H1 (cell line): ENCODE measurements around the gene UBN1. TPM values are rescaled to one million over a fixed set of nuclear protein-coding genes. Genes with fewer than 3 reads are reported as not detected.

ENCODE experiments used
- CTCF ChIA-PET: fragments of 300-600 bp; sonication (Branson Sonifier 250); formaldehyde crosslinking; loops from one replicate; lab custom pipeline; 2021; ENCODE audit not compliant: partially characterized antibody; lab: Charles Lee
- POLR2A ChIA-PET: fragments of 300-600 bp; sonication (Branson Sonifier 250); formaldehyde crosslinking; loops from one replicate; lab custom pipeline; 2021; ENCODE audit warnings: inconsistent platforms; ENCODE audit not compliant: partially characterized antibody; lab: Charles Lee
- DNase-seq, 2 experiments: peaks; one replicate each; pipeline versions ENCODE4 v3.0.0 to v3.0.0-alpha.2; 2010 to 2022; ENCODE audit warnings: low spot score in 2 of 2, low read depth in 1 of 2, mixed read lengths in 1 of 2
- FAIRE-seq: peaks from 2 replicates; lab custom pipeline; 2011; peaks lifted over from hg19 to GRCh38; lab: Jason Lieb, UNC
- H2AFZ ChIP-seq: 2 replicates; pipeline ENCODE4 v1.8.1; 2012; ENCODE audit warnings: low read length, inconsistent platforms
- H2AK5ac ChIP-seq: 2 replicates; pipeline ENCODE4 v1.6.1; 2013; ENCODE audit warnings: low read depth, low read length
- H2BK120ac ChIP-seq: replicated peaks from 2 replicates; pipeline ENCODE3; 2013; ENCODE audit warnings: low read depth, low read length, inconsistent platforms
- H2BK12ac ChIP-seq: 2 replicates; pipeline ENCODE4 v1.6.1; 2013; ENCODE audit warnings: low read depth, low read length
- H2BK15ac ChIP-seq: 2 replicates; pipeline ENCODE4 v1.6.1; 2013; ENCODE audit warnings: low read length
- H2BK20ac ChIP-seq: 2 replicates; pipeline ENCODE4 v1.6.1; 2013; ENCODE audit warnings: low read length
- H2BK5ac ChIP-seq: 2 replicates; pipeline ENCODE4 v1.6.1; 2013; ENCODE audit warnings: low read depth, low read length
- H3K14ac ChIP-seq: 2 replicates; pipeline ENCODE4 v1.6.1; 2013; ENCODE audit warnings: inconsistent platforms; ENCODE audit not compliant: insufficient read length
- H3K18ac ChIP-seq: 2 replicates; pipeline ENCODE4 v1.6.1; 2013; ENCODE audit warnings: low read length; ENCODE audit errors: extremely low read depth
- H3K23ac ChIP-seq: 2 replicates; pipeline ENCODE4 v1.6.1; 2013; ENCODE audit warnings: inconsistent platforms; ENCODE audit not compliant: insufficient read length
- H3K23me2 ChIP-seq: 2 replicates; pipeline ENCODE4 v1.6.1; 2013; ENCODE audit warnings: low read depth, low read length
- H3K27ac ChIP-seq: 2 replicates; pipeline ENCODE4 v1.6.1; 2011; ENCODE audit warnings: low read depth, low read length, inconsistent platforms
- H3K27me3 ChIP-seq, 4 experiments: replicated peaks in 1 of 4; 1 replicate in 1 of 4; 2 replicates in 3 of 4; pipeline versions ENCODE4 v1.6.1 to v1.8.1; 2011 to 2013; ENCODE audit warnings: low read length in 3 of 4, mild to moderate bottlenecking in 3 of 4, inconsistent platforms in 2 of 4, mixed read lengths in 2 of 4, moderate library complexity in 1 of 4; ENCODE audit not compliant: control insufficient read depth in 3 of 4, insufficient read depth in 3 of 4; ENCODE audit errors: extremely low read depth in 1 of 4
- H3K36me3 ChIP-seq, 4 experiments: 2 replicates each; pipeline versions ENCODE4 v1.6.1 to v1.8.1; 2011 to 2013; ENCODE audit warnings: mild to moderate bottlenecking in 4 of 4, low read length in 3 of 4, moderate library complexity in 2 of 4, control low read depth in 1 of 4, inconsistent platforms in 1 of 4; ENCODE audit not compliant: insufficient read depth in 4 of 4, control insufficient read depth in 2 of 4
- H3K4ac ChIP-seq: replicated peaks from 2 replicates; pipeline ENCODE3; 2013; ENCODE audit warnings: low read length, low read depth, mixed read lengths, inconsistent platforms; ENCODE audit not compliant: insufficient read length
- H3K4me1 ChIP-seq, 4 experiments: replicated peaks in 1 of 4; 1 replicate in 1 of 4; 2 replicates in 3 of 4; pipeline versions ENCODE4 v1.6.1 to v1.8.1; 2011 to 2013; ENCODE audit warnings: low read length in 3 of 4, inconsistent platforms in 2 of 4, mixed read lengths in 1 of 4; ENCODE audit not compliant: insufficient read depth in 4 of 4, control insufficient read depth in 3 of 4
- H3K4me2 ChIP-seq, 2 experiments: 2 replicates each; pipeline versions ENCODE4 v1.6.1 to v1.8.1; 2011 to 2013; ENCODE audit warnings: low read depth in 2 of 2, low read length in 2 of 2, control low read depth in 1 of 2, inconsistent platforms in 1 of 2, mild to moderate bottlenecking in 1 of 2; ENCODE audit not compliant: insufficient read depth in 1 of 2
- H3K4me3 ChIP-seq, 4 experiments: fragments of 200-600, 300-600 bp in 1 of 4; sonication (generic), shearing (Covaris generic), sonication (Bioruptor Twin) in 1 of 4; 2 replicates each; pipeline versions ENCODE4 v1.5.1 to v1.8.1; 2011 to 2016; ENCODE audit warnings: low read length in 4 of 4, low read depth in 3 of 4, control low read depth in 2 of 4, inconsistent platforms in 2 of 4, mild to moderate bottlenecking in 2 of 4, mixed read lengths in 1 of 4, moderate library complexity in 1 of 4; ENCODE audit not compliant: insufficient read depth in 2 of 4; ENCODE audit errors: extremely low read depth in 1 of 4
- H3K56ac ChIP-seq: replicated peaks from 2 replicates; pipeline ENCODE3; 2013; ENCODE audit warnings: low read depth, mild to moderate bottlenecking, mixed read lengths, low read length, inconsistent platforms; ENCODE audit not compliant: insufficient read length
- H3K79me1 ChIP-seq: 2 replicates; pipeline ENCODE4 v1.6.1; 2013; ENCODE audit warnings: low read depth, low read length, control low read depth
- H3K79me2 ChIP-seq, 2 experiments: 2 replicates each; pipeline versions ENCODE4 v1.6.1 to v1.8.1; 2012 to 2013; ENCODE audit warnings: low read length in 2 of 2, mild to moderate bottlenecking in 2 of 2, inconsistent platforms in 1 of 2; ENCODE audit not compliant: insufficient read depth in 2 of 2, control insufficient read depth in 1 of 2
- H3K9ac ChIP-seq, 4 experiments: replicated peaks in 1 of 4; 1 replicate in 1 of 4; 2 replicates in 3 of 4; pipeline versions ENCODE4 v1.6.1 to v1.8.1; 2011 to 2013; ENCODE audit warnings: low read depth in 3 of 4, low read length in 3 of 4, control low read depth in 2 of 4, mild to moderate bottlenecking in 2 of 4, moderate library complexity in 2 of 4, inconsistent platforms in 1 of 4; ENCODE audit errors: extremely low read depth in 1 of 4
- H3K9me3 ChIP-seq, 2 experiments: 2 replicates each; pipeline versions ENCODE4 v1.6.1 to v1.8.1; 2012 to 2013; ENCODE audit warnings: mild to moderate bottlenecking in 2 of 2, moderate library complexity in 2 of 2, control low read depth in 1 of 2, inconsistent platforms in 1 of 2, low read depth in 1 of 2, low read length in 1 of 2, mixed read lengths in 1 of 2; ENCODE audit not compliant: insufficient read depth in 2 of 2
- H4K20me1 ChIP-seq, 2 experiments: replicated peaks in 1 of 2; 2 replicates each; pipeline versions ENCODE3 to v1.8.1; 2011 to 2013; ENCODE audit warnings: inconsistent platforms in 2 of 2, low read length in 2 of 2, mild to moderate bottlenecking in 1 of 2; ENCODE audit not compliant: insufficient read depth in 2 of 2, control insufficient read depth in 1 of 2
- H4K5ac ChIP-seq: 2 replicates; pipeline ENCODE4 v1.6.1; 2013; ENCODE audit warnings: low read length, low read depth, mixed read lengths, inconsistent platforms; ENCODE audit not compliant: insufficient read length
- H4K8ac ChIP-seq: 2 replicates; pipeline ENCODE4 v1.8.0; 2013; ENCODE audit warnings: mild to moderate bottlenecking, moderate library complexity, low read length, inconsistent platforms; ENCODE audit not compliant: insufficient read depth; ENCODE audit errors: extremely low read depth
- H4K91ac ChIP-seq: replicated peaks from 2 replicates; pipeline ENCODE3; 2013; ENCODE audit warnings: low read length, mixed read lengths, inconsistent platforms; ENCODE audit not compliant: insufficient read length
- CBX5 ChIP-seq: fragments of 300-800, 300-1000 bp; sonication (generic); IDR thresholded peaks from 2 replicates; pipeline ENCODE4 v1.7.1; 2016; ENCODE audit warnings: antibody characterized with exemption, low read length, low read depth
- CEBPB ChIP-seq: IDR thresholded peaks from 2 replicates; pipeline ENCODE4 v1.6.1; 2012; ENCODE audit warnings: low read depth, low read length
- CHD2 ChIP-seq: IDR thresholded peaks from 2 replicates; pipeline ENCODE4 v1.6.1; 2012; ENCODE audit warnings: low read length, improper control_type of control experiment
- EGR1 ChIP-seq: IDR thresholded peaks from 2 replicates; pipeline ENCODE4 v1.6.1; 2011; ENCODE audit warnings: low read depth, low read length, borderline replicate concordance
- GTF2F1 ChIP-seq: IDR thresholded peaks from 2 replicates; pipeline ENCODE4 v1.6.1; 2012; ENCODE audit warnings: low read depth, low read length, improper control_type of control experiment, borderline replicate concordance
- KDM4A ChIP-seq: IDR thresholded peaks from one replicate; pipeline ENCODE4 v1.7.1; 2012; ENCODE audit warnings: low read depth, mild to moderate bottlenecking, moderate library complexity, low read length, inconsistent platforms; ENCODE audit not compliant: severe bottlenecking
- RBBP5 ChIP-seq: IDR thresholded peaks from 2 replicates; pipeline ENCODE4 v1.7.1; 2012; ENCODE audit warnings: low read depth, mild to moderate bottlenecking, inconsistent platforms, low read length, moderate library complexity, borderline replicate concordance
- RNF2 ChIP-seq: fragments of 200-900, 300-1000 bp; sonication (generic); IDR thresholded peaks from 2 replicates; pipeline ENCODE4 v1.7.1; 2016; ENCODE audit warnings: borderline replicate concordance, low read depth, mild to moderate bottlenecking, antibody characterized with exemption, low read length; ENCODE audit not compliant: poor library complexity, severe bottlenecking; ENCODE audit errors: missing control alignments
- SIN3A ChIP-seq, 2 experiments: IDR thresholded peaks in 1 of 2; conservative IDR thresholded peaks in 1 of 2; 2 replicates each; pipeline ENCODE4 v1.6.1; 2011 to 2012; ENCODE audit warnings: low read length in 2 of 2, improper control_type of control experiment in 1 of 2, low read depth in 1 of 2, mild to moderate bottlenecking in 1 of 2
- SRF ChIP-seq: IDR thresholded peaks from 2 replicates; pipeline ENCODE4 v1.6.1; 2011; ENCODE audit warnings: mild to moderate bottlenecking, low read depth, low read length, moderate library complexity
- ZNF274 ChIP-seq: IDR thresholded peaks from 2 replicates; pipeline ENCODE4 v1.7.0; 2012; ENCODE audit warnings: low read length, borderline replicate concordance; ENCODE audit errors: extremely low read depth
- WGBS, 2 experiments: shearing (Covaris generic) in 1 of 2; methylation state at CpG; one replicate each; pipeline versions ENCODE4 v1.1.6 to v1.1.7; 2013 to 2015; ENCODE audit warnings: low lambda C conversion rate in 2 of 2, mixed read lengths in 2 of 2, inconsistent platforms in 1 of 2, low coverage in 1 of 2, missing lambda C conversion rate in 1 of 2; ENCODE audit not compliant: insufficient replicate concordance in 2 of 2, insufficient coverage in 1 of 2, insufficient read length in 1 of 2; ENCODE audit errors: extremely low coverage in 1 of 2, missing lambda C conversion rate in 1 of 2; 5-methylcytosine and 5-hydroxymethylcytosine counted together
- polyA plus RNA-seq, 7 experiments: library from polyadenylated mRNA; depleted of rRNA in 3 of 7; stranded (reverse) in 5 of 7; unstranded in 2 of 7; fragments of >200 nt in 5 of 7; fragments of 200-250 nt in 2 of 7; gene quantifications; 1 replicate in 5 of 7; 2 replicates in 1 of 7; 4 replicates in 1 of 7; pipeline versions ENCODE4 v1.2.1 to v1.2.3, GENCODE V29; 2011 to 2013; ENCODE audit warnings: missing spikeins in 2 of 7, mixed read lengths in 2 of 7
- total RNA-seq: library from RNA; stranded (reverse); fragmentation: NEBNext Ultra II Directional; extraction: Animal tissue kit (Norgen Biotek cat#: 25700); gene quantifications from 2 replicates; pipeline ENCODE4 v1.2.1, GENCODE V29; 2021

UBN1 gene
- total and polyA plus RNA-seq, 2 of the 8 experiments (the other 6 are each of a cell fraction or from before 2014, with no cell fraction given): 16.2 to 37.0 TPM

- Histone ChIP-seq H4K91ac (no peak overlapping the region), H3K9ac (peak overlapping the region; percentile 89 to 94 (median 91)), H3K23ac (no peak overlapping the region), H2AFZ (no peak overlapping the region), H3K9me3 (no peaks in the 10 kb centered on the region), H2BK20ac (no peak overlapping the region), H3K4me1 (peaks cover 3 to 11% (median 5%) of the 10 kb centered on the region in 4 experiments; a peak in 6 of 7 replicates), H3K4me3 (peak overlapping the region; percentile 88 to 95 (median 90)), H3K56ac (no peak overlapping the region), H4K8ac (peak overlapping the region; percentile 98), H2BK12ac (no peak overlapping the region), H3K79me1 (peaks cover 10% of the 10 kb centered on the region), H3K14ac (no peak overlapping the region), H2BK120ac (no peak overlapping the region), H4K5ac (no peak overlapping the region), H2AK5ac (no peak overlapping the region), H3K36me3 (peaks cover 11 to 34% (median 26%) of the 10 kb centered on the region in 4 experiments; a peak in 7 of 8 replicates), H3K79me2 (peaks cover 18 to 61% of the 10 kb centered on the region in 2 experiments), H2BK15ac (no peak overlapping the region), H2BK5ac (no peak overlapping the region), H3K27me3 (no peaks in the 10 kb centered on the region), H4K20me1 (peaks cover 15 to 21% of the 10 kb centered on the region in 2 experiments), H3K27ac (peak overlapping the region; percentile 87), H3K23me2 (peaks cover 9% of the 10 kb centered on the region), H3K4ac (no peak overlapping the region), H3K4me2 (peak overlapping the region; percentile 95 to 96), H3K18ac (no peak overlapping the region)
- no peak for FAIRE-seq
- DNase-seq: no peak
- ChIA-PET CTCF (interaction anchor here (0.6 to 1.0 kb wide), 2 partner anchors 9 to 60 kb away, joined by 3 to 4 read pairs; no protein-coding TSS in a partner anchor), POLR2A (interaction anchor here (0.7 to 2.4 kb wide), 10 partner anchors 9 to 170 kb away, joined by 3 to 12 read pairs (median 4); partner anchors contain the start of genes ANKS3, DNAAF8, PPL and ROGDI)
- WGBS, 2 experiments: 3% methylated on average over 27 of the region's 27 CpGs; no CpG with 5 or more reads in 1 of the 2 experiments
- TF ChIP-seq EGR1 (no peak), GTF2F1 (no peak), CBX5 (no peak), RBBP5 (no peak), CHD2 (no peak), SIN3A (conservative IDR thresholded peaks at IDR 0.05 in 1 of 2, IDR thresholded peaks at IDR 0.05 in 1 of 2; ENCODE audit: low read depth in 1 of 2, low read length in 2 of 2) (0 out of 4 replicates have a peak, but pooled peaks of 1 of the 2 experiments have one; percentile 30), RNF2 (no peak), CEBPB (no peak), KDM4A (peak; percentile 7), SRF (no peak), ZNF274 (no peak)
These were observed 779 bp upstream of the UBN1 start for GRCh38 chr16:4846503-4846900.
